ENCODE results near the gene TXNL1.

TXNL1 gene

GRCh38 chr18:56565551-56566345, 72.6 kb downstream of the TXNL1 start:
- DNase-seq: no peak

- DNase-seq: no peak
Measured at GRCh38 chr18:56565046-56565445, 73.3 kb downstream of the TXNL1 start.

- DNase-seq: no peak
Measured at GRCh38 chr18:56563568-56563967, 74.8 kb downstream of the TXNL1 start.

GRCh38 chr18:56562479-56562878, 75.9 kb downstream of the TXNL1 start:
- no peak for DNase-seq

GRCh38 chr18:56560992-56561391, 77.4 kb downstream of the TXNL1 start:
- no peak for DNase-seq

- no peak for DNase-seq
Measured at GRCh38 chr18:56559044-56559443, 79.3 kb downstream of the TXNL1 start.

GRCh38 chr18:56556907-56557306, 81.5 kb downstream of the TXNL1 start:
- no peak for DNase-seq

- no peak for DNase-seq
Measured at GRCh38 chr18:56550121-56550520, 88.3 kb downstream of the TXNL1 start.
